GM18505 (cell line): ENCODE data around the gene PPP5C.

Experiments
- ATAC-seq: cut with Tn5 transposase; IDR thresholded peaks from one replicate; pipeline ENCODE4 v1.9.1; 2021; ENCODE audit not compliant: unreplicated experiment
- POLR2A ChIP-seq: IDR thresholded peaks from 4 replicates; pipeline ENCODE4 v1.6.1; 2011; ENCODE audit warnings: borderline replicate concordance; ENCODE audit not compliant: insufficient read depth, insufficient read length; ENCODE audit errors: extremely low read depth

PPP5C gene

GRCh38 chr19:46347572-46347883 is 641 bp downstream of the PPP5C start:
- TF ChIP-seq POLR2A, result no peak
- no peak for ATAC-seq

GRCh38 chr19:46347985-46348384 is 1.1 kb downstream of the PPP5C start:
- TF ChIP-seq POLR2A, result no peak
- ATAC-seq, result no peak

GRCh38 chr19:46349311-46349993 is 2.6 kb downstream of the PPP5C start:
- ATAC-seq, result no peak
- no peak for TF ChIP-seq POLR2A

GRCh38 chr19:46350029-46350757 is 3.3 kb downstream of the PPP5C start:
- ATAC-seq, result no peak
- TF ChIP-seq POLR2A, result no peak

- peak; percentile 63 for TF ChIP-seq POLR2A
Observed at GRCh38 chr19:46350758-46351159, 3.9 kb downstream of the PPP5C start.

GRCh38 chr19:46351241-46352041 is 4.6 kb downstream of the PPP5C start:
- no peak for ATAC-seq
- TF ChIP-seq POLR2A, result no peak

More at GRCh38 chr19:46350758-46351159, 3.9 kb downstream of the PPP5C start:
- ATAC-seq, result no peak

- no peak for ATAC-seq
- no peak for TF ChIP-seq POLR2A
Observed at GRCh38 chr19:46353730-46354528, 7.0 kb downstream of the PPP5C start.

- TF ChIP-seq POLR2A, result no peak
- ATAC-seq, result no peak
Observed at GRCh38 chr19:46355234-46356148, 8.6 kb downstream of the PPP5C start.

GRCh38 chr19:46356149-46357055 is 9.5 kb downstream of the PPP5C start:
- no peak for TF ChIP-seq POLR2A
- no peak for ATAC-seq

- ATAC-seq, result no peak
- TF ChIP-seq POLR2A, result no peak
Observed at GRCh38 chr19:46357846-46358583, 11.1 kb downstream of the PPP5C start.

- no peak for TF ChIP-seq POLR2A
- no peak for ATAC-seq
Observed at GRCh38 chr19:46361915-46362314, 15.0 kb downstream of the PPP5C start.
